C4-2B (cell line): ENCODE results near the gene NIPA2.

Source experiments
- H3K27ac ChIP-seq: fragments of 450-650 bp; 2 replicates; pipeline ENCODE4 v1.5.1; 2017
- ZFX ChIP-seq: fragments of 450-650 bp; IDR thresholded peaks from 2 replicates; pipeline ENCODE4 v1.6.1; 2017
- TF ChIP-seq, protein P1 (sequence below): fragments of 450-650 bp; conservative IDR thresholded peaks from 2 replicates; pipeline ENCODE4 v1.5.1; 2017; ENCODE audit warnings: mild to moderate bottlenecking

NIPA2 gene

DNA sequence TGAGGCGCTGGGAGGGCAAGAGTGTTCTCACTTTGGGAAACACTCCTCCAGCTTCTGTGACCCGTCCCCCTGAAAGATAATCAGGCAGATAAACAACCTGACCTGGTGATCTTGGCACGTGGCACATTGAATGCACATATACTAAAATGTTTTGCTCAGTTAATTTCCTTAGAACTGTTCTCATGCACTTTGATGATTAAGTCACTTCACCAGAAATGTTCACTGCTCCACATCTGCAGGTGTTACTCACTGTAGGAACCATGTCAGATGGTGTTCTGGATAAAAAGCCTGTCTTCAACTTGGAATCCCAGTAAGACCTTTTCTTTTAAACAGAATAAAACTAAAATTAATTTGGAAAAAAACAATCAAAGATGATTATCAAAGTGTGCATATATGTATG is 24.6 kb upstream of the NIPA2 start:
- no peak overlapping the region for H3K27ac ChIP-seq
- TF ChIP-seq, protein P1, sequence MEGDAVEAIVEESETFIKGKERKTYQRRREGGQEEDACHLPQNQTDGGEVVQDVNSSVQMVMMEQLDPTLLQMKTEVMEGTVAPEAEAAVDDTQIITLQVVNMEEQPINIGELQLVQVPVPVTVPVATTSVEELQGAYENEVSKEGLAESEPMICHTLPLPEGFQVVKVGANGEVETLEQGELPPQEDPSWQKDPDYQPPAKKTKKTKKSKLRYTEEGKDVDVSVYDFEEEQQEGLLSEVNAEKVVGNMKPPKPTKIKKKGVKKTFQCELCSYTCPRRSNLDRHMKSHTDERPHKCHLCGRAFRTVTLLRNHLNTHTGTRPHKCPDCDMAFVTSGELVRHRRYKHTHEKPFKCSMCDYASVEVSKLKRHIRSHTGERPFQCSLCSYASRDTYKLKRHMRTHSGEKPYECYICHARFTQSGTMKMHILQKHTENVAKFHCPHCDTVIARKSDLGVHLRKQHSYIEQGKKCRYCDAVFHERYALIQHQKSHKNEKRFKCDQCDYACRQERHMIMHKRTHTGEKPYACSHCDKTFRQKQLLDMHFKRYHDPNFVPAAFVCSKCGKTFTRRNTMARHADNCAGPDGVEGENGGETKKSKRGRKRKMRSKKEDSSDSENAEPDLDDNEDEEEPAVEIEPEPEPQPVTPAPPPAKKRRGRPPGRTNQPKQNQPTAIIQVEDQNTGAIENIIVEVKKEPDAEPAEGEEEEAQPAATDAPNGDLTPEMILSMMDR: no peak
- no peak for TF ChIP-seq ZFX

- TF ChIP-seq, protein P1: no peak
- no peak for TF ChIP-seq ZFX
- H3K27ac ChIP-seq: no peak overlapping the region
Measured at GRCh38 chr15:22815766-22816165, 22.7 kb upstream of the NIPA2 start.

DNA sequence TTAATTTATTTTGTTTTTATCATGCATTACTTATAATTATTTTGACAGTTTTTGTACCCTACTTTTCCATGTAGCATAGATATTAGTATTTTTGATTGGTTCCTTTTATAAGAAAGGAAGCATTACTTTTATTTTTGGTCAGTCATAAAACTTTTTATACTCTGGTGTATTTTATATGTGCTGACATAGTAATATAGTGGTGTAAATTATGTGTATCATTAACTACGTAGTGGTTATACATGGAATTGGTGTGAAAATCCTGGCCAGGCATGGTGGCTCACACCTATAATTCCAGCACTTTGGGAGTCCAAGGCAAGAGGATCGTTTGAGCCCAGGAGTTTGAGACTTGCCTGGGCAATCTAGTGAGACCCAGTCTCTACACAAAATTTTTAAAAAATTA is 18.8 kb upstream of the NIPA2 start:
- TF ChIP-seq, protein P1: no peak
- no peak for TF ChIP-seq ZFX
- H3K27ac ChIP-seq: no peak overlapping the region

DNA sequence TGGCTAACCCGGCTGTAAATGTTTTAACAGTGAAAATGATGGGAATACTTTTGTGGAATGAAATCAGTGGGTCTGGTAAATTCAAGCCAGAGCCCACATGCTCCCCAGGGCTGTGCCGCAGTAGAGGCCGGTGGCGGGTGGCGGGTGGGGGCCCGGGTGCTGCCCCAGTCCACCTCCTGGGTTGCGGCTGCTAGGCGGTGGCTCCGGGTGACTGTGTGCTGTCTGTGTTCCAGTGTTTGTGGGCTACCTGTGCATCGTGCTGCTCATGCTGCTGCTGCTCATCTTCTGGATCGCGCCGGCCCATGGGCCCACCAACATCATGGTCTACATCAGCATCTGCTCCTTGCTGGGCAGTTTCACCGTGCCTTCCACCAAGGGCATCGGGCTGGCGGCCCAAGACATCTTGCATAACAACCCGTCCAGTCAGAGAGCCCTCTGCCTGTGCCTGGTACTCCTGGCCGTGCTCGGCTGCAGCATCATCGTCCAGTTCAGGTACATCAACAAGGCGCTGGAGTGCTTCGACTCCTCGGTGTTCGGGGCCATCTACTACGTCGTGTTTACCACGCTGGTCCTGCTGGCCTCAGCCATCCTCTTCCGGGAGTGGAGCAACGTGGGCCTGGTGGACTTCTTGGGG is 14.9 kb upstream of the NIPA2 start:
- no peak overlapping the region for H3K27ac ChIP-seq
- TF ChIP-seq ZFX: no peak
- TF ChIP-seq, protein P1: no peak

DNA sequence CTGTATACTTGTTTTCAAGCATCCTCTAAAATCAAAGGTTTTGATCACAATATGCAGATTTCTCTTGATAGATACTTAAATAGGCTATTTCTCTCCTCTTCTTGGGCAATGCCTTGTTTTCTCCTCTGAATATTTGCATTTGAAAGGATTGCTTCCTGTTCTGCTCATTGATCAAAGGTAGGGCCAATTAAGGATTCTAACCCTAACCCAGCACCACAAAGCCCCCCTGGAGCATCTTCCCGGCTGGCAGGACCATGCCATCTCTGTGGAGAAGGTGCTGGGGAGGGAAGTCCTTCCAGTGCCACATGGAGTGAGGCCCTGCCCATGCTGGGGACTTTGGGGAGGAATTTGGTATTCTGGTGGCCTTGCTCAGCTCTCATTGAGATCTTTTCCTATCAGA is 11.3 kb upstream of the NIPA2 start:
- no peak for TF ChIP-seq ZFX
- no peak overlapping the region for H3K27ac ChIP-seq

- TF ChIP-seq, protein P1: no peak
- TF ChIP-seq ZFX: no peak
- H3K27ac ChIP-seq: no peak overlapping the region
Measured at GRCh38 chr15:22831473-22831872, 7.0 kb upstream of the NIPA2 start.

DNA sequence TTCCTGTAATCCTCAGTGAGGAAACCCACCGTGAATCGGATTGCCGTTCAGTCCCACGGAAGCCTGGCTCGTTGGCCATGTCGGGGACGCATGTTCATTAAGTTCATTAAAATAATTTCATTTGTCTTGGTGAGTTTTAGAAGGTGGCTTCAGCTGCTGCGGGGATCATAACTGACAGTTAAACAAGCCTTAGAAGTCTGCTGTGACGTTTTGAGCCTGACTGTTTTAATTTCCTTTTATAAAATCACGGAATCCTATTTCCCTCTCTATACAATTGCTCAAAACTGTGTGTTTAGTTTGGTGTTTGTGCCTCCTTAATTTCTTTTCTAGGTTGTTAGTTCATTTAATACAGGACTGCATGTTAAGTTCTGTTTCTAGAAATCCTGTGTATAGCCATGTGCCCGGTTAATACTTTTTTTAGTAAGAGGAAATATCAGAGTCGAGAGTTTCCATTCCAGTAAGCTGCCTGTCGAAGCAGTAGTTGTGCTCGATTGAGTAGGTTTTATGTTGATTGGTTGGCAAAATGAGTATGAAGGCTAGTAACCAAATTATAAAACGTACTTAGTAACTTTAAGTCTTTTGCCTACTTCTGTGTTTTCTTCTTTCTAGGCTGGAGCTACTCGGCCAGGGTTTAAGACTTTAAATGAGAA is 705 bp downstream of the NIPA2 start:
- TF ChIP-seq ZFX: no peak
- TF ChIP-seq, protein P1: no peak
- peak overlapping the region; percentile 93 for H3K27ac ChIP-seq
